Erythroblast (primary cell): ENCODE data around the gene NSD1.

Experiments
- GATA1 ChIP-seq: IDR thresholded peaks from 2 replicates; pipeline ENCODE4 v1.6.1; 2011; ENCODE audit warnings: low read depth, mild to moderate bottlenecking, control low read depth, low read length, moderate library complexity
- POLR2A ChIP-seq: IDR thresholded peaks from 2 replicates; pipeline ENCODE4 v1.6.1; 2011; ENCODE audit warnings: mild to moderate bottlenecking, low read length

- TF ChIP-seq POLR2A (no peak), GATA1 (no peak)
Measured at GRCh38 chr5:177093082-177093712, 40.4 kb upstream of the NSD1 start.
